ENCODE measurements around the gene HOXB4. TPM values are rescaled to one million over a fixed set of nuclear protein-coding genes. Genes with fewer than 3 reads are reported as not detected.

HOXB4 gene
- total and polyA plus RNA-seq, 5 donors from 2014 or later: 0.16 to 2.9 (median 0.18) TPM; not detected in 2

- Mint-ChIP-seq H3K36me3 (peaks cover 3% of the 10 kb centered on the region), H3K4me1 (peaks cover 13 to 50% (median 30%) of the 10 kb centered on the region in 4 donors), H3K9me3 (peaks cover 0 to 3% (median 0%) of the 10 kb centered on the region in 7 donors), H3K4me3 (peak overlapping the region in 1 of 4 donors; percentile 65), H3K27me3 (peaks cover 100% of the 10 kb centered on the region), H3K27ac (no peak overlapping the region)
- Histone ChIP-seq H3K27me3 (ENCODE audit: control insufficient read depth, insufficient read depth, low read length) (peaks cover 55% of the 10 kb centered on the region), H3K9me3 (ENCODE audit: control insufficient read depth in 2 of 2, low read length in 2 of 2) (no peaks in the 10 kb centered on the region), H3K27ac (ENCODE audit: insufficient read depth, low read length, poor library complexity, severe bottlenecking) (no peak overlapping the region), H3K36me3 (ENCODE audit: control insufficient read depth, insufficient read depth, low read length) (no peaks in the 10 kb centered on the region), H3K4me3 (ENCODE audit: low read depth, low read length) (no peak overlapping the region), H3K4me1 (ENCODE audit: control insufficient read depth, insufficient read depth, low read length, poor library complexity, severe bottlenecking) (peaks cover 50% of the 10 kb centered on the region)
- DNase-seq (no peak), ATAC-seq (ENCODE audit: low read depth in 2 of 2) (no peak)
Observed at GRCh38 chr17:48601207-48601538, 23.0 kb upstream of the HOXB4 start.

- Mint-ChIP-seq H3K27ac (no peak overlapping the region), H3K9me3 (peaks cover 0 to 3% (median 0%) of the 10 kb centered on the region in 7 donors), H3K4me3 (peak overlapping the region in 1 of 4 donors; percentile 22), H3K4me1 (peaks cover 13 to 53% (median 30%) of the 10 kb centered on the region in 4 donors), H3K27me3 (peaks cover 98% of the 10 kb centered on the region), H3K36me3 (peaks cover 3% of the 10 kb centered on the region)
- no peaks in the 10 kb centered on the region for H3K9me3 ChIP-seq (ENCODE audit: control insufficient read depth in 2 of 2, low read length in 2 of 2)
- no peak overlapping the region for H3K4me3 ChIP-seq (ENCODE audit: low read depth, low read length)
- peaks cover 58% of the 10 kb centered on the region for H3K27me3 ChIP-seq (ENCODE audit: control insufficient read depth, insufficient read depth, low read length)
- H3K4me1 ChIP-seq (ENCODE audit: control insufficient read depth, insufficient read depth, low read length, poor library complexity, severe bottlenecking): peaks cover 53% of the 10 kb centered on the region
- ATAC-seq (ENCODE audit: low read depth in 2 of 2): no peak
- no peaks in the 10 kb centered on the region for H3K36me3 ChIP-seq (ENCODE audit: control insufficient read depth, insufficient read depth, low read length)
- no peak for DNase-seq
- H3K27ac ChIP-seq (ENCODE audit: insufficient read depth, low read length, poor library complexity, severe bottlenecking): no peak overlapping the region
Observed at GRCh38 chr17:48600244-48601098, 22.3 kb upstream of the HOXB4 start.

GRCh38 chr17:48599354-48599753 is 21.2 kb upstream of the HOXB4 start:
- Histone ChIP-seq H3K27me3 (ENCODE audit: control insufficient read depth, insufficient read depth, low read length) (peaks cover 61% of the 10 kb centered on the region), H3K9me3 (ENCODE audit: control insufficient read depth in 2 of 2, low read length in 2 of 2) (no peaks in the 10 kb centered on the region), H3K27ac (ENCODE audit: insufficient read depth, low read length, poor library complexity, severe bottlenecking) (no peak overlapping the region), H3K36me3 (ENCODE audit: control insufficient read depth, insufficient read depth, low read length) (no peaks in the 10 kb centered on the region), H3K4me1 (ENCODE audit: control insufficient read depth, insufficient read depth, low read length, poor library complexity, severe bottlenecking) (peaks cover 51% of the 10 kb centered on the region), H3K4me3 (ENCODE audit: low read depth, low read length) (no peak overlapping the region)
- Mint-ChIP-seq H3K4me1 (peaks cover 13 to 49% (median 28%) of the 10 kb centered on the region in 4 donors), H3K4me3 (peak overlapping the region in 1 of 4 donors; percentile 42), H3K36me3 (peaks cover 3% of the 10 kb centered on the region), H3K27me3 (peaks cover 94% of the 10 kb centered on the region), H3K9me3 (peaks cover 0 to 3% (median 0%) of the 10 kb centered on the region in 7 donors), H3K27ac (no peak overlapping the region)
- DNase-seq: no peak
- ATAC-seq (ENCODE audit: low read depth in 2 of 2): no peak

GRCh38 chr17:48598736-48599135 is 20.6 kb upstream of the HOXB4 start:
- Mint-ChIP-seq H3K27ac (no peak overlapping the region), H3K4me1 (peaks cover 13 to 52% (median 28%) of the 10 kb centered on the region in 4 donors), H3K27me3 (peaks cover 88% of the 10 kb centered on the region), H3K36me3 (peaks cover 3% of the 10 kb centered on the region), H3K9me3 (peaks cover 0 to 3% (median 0%) of the 10 kb centered on the region in 7 donors), H3K4me3 (peak overlapping the region; percentile 33 to 89 (median 80))
- H3K27ac ChIP-seq (ENCODE audit: insufficient read depth, low read length, poor library complexity, severe bottlenecking): no peak overlapping the region
- H3K27me3 ChIP-seq (ENCODE audit: control insufficient read depth, insufficient read depth, low read length): peaks cover 61% of the 10 kb centered on the region
- H3K36me3 ChIP-seq (ENCODE audit: control insufficient read depth, insufficient read depth, low read length): no peaks in the 10 kb centered on the region
- H3K4me3 ChIP-seq (ENCODE audit: low read depth, low read length): no peak overlapping the region
- ATAC-seq (ENCODE audit: low read depth in 2 of 2) (no peak), DNase-seq (no peak)
- H3K4me1 ChIP-seq (ENCODE audit: control insufficient read depth, insufficient read depth, low read length, poor library complexity, severe bottlenecking): peaks cover 49% of the 10 kb centered on the region
- no peaks in the 10 kb centered on the region for H3K9me3 ChIP-seq (ENCODE audit: control insufficient read depth in 2 of 2, low read length in 2 of 2)

GRCh38 chr17:48597778-48598631 is 19.9 kb upstream of the HOXB4 start:
- H3K9me3 ChIP-seq (ENCODE audit: control insufficient read depth in 2 of 2, low read length in 2 of 2): no peaks in the 10 kb centered on the region
- DNase-seq (peak in 1 of 3 donors; percentile 61), ATAC-seq (ENCODE audit: low read depth in 2 of 2) (peak; percentile 45 to 48)
- no peak overlapping the region for H3K27ac ChIP-seq (ENCODE audit: insufficient read depth, low read length, poor library complexity, severe bottlenecking)
- Mint-ChIP-seq H3K27ac (peak overlapping the region in 1 of 3 donors; percentile 74), H3K9me3 (peaks cover 0 to 3% (median 0%) of the 10 kb centered on the region in 7 donors), H3K4me3 (peak overlapping the region; percentile 73 to 89 (median 80)), H3K36me3 (peaks cover 3% of the 10 kb centered on the region), H3K27me3 (peaks cover 88% of the 10 kb centered on the region), H3K4me1 (peaks cover 14 to 52% (median 31%) of the 10 kb centered on the region in 4 donors)
- peaks cover 55% of the 10 kb centered on the region for H3K27me3 ChIP-seq (ENCODE audit: control insufficient read depth, insufficient read depth, low read length)
- no peaks in the 10 kb centered on the region for H3K36me3 ChIP-seq (ENCODE audit: control insufficient read depth, insufficient read depth, low read length)
- peak overlapping the region; percentile 19 for H3K4me3 ChIP-seq (ENCODE audit: low read depth, low read length)
- H3K4me1 ChIP-seq (ENCODE audit: control insufficient read depth, insufficient read depth, low read length, poor library complexity, severe bottlenecking): peaks cover 52% of the 10 kb centered on the region

GRCh38 chr17:48597528-48597777 is 19.3 kb upstream of the HOXB4 start:
- Mint-ChIP-seq H3K4me3 (peak overlapping the region; percentile 73 to 89 (median 80)), H3K9me3 (peaks cover 0 to 3% (median 0%) of the 10 kb centered on the region in 7 donors), H3K27ac (peak overlapping the region in 1 of 3 donors; percentile 74), H3K4me1 (peaks cover 10 to 52% (median 34%) of the 10 kb centered on the region in 4 donors), H3K36me3 (peaks cover 3% of the 10 kb centered on the region), H3K27me3 (peaks cover 88% of the 10 kb centered on the region)
- Histone ChIP-seq H3K27me3 (ENCODE audit: control insufficient read depth, insufficient read depth, low read length) (peaks cover 54% of the 10 kb centered on the region), H3K9me3 (ENCODE audit: control insufficient read depth in 2 of 2, low read length in 2 of 2) (no peaks in the 10 kb centered on the region), H3K4me1 (ENCODE audit: control insufficient read depth, insufficient read depth, low read length, poor library complexity, severe bottlenecking) (peaks cover 52% of the 10 kb centered on the region), H3K27ac (ENCODE audit: insufficient read depth, low read length, poor library complexity, severe bottlenecking) (no peak overlapping the region), H3K4me3 (ENCODE audit: low read depth, low read length) (no peak overlapping the region), H3K36me3 (ENCODE audit: control insufficient read depth, insufficient read depth, low read length) (no peaks in the 10 kb centered on the region)
- ATAC-seq (ENCODE audit: low read depth in 2 of 2): no peak
- DNase-seq: no peak

- no peaks in the 10 kb centered on the region for H3K36me3 ChIP-seq (ENCODE audit: control insufficient read depth, insufficient read depth, low read length)
- no peak overlapping the region for H3K27ac Mint-ChIP-seq
- no peak overlapping the region for H3K4me3 ChIP-seq (ENCODE audit: low read depth, low read length)
- no peaks in the 10 kb centered on the region for H3K9me3 ChIP-seq (ENCODE audit: control insufficient read depth in 2 of 2, low read length in 2 of 2)
- no peak overlapping the region for H3K27ac ChIP-seq (ENCODE audit: insufficient read depth, low read length, poor library complexity, severe bottlenecking)
- peaks cover 8 to 52% (median 33%) of the 10 kb centered on the region in 4 donors for H3K4me1 Mint-ChIP-seq
- peaks cover 50% of the 10 kb centered on the region for H3K4me1 ChIP-seq (ENCODE audit: control insufficient read depth, insufficient read depth, low read length, poor library complexity, severe bottlenecking)
- H3K9me3 Mint-ChIP-seq: peaks cover 0 to 3% (median 0%) of the 10 kb centered on the region in 7 donors
- H3K27me3 Mint-ChIP-seq: peaks cover 88% of the 10 kb centered on the region
- DNase-seq: no peak
- peak overlapping the region; percentile 73 to 91 (median 82) for H3K4me3 Mint-ChIP-seq
- peaks cover 52% of the 10 kb centered on the region for H3K27me3 ChIP-seq (ENCODE audit: control insufficient read depth, insufficient read depth, low read length)
- peaks cover 3% of the 10 kb centered on the region for H3K36me3 Mint-ChIP-seq
- ATAC-seq (ENCODE audit: low read depth in 2 of 2): no peak
Observed at GRCh38 chr17:48596735-48597527, 18.8 kb upstream of the HOXB4 start.
